Stomach (tissue), 9 donors: Measurements from ENCODE around the gene TRIO. TPM values are rescaled to one million over a fixed set of nuclear protein-coding genes. Genes with fewer than 3 reads are reported as not detected.
A peak's percentile ranks its signal among the peaks of the same experiment; 100 is the strongest.

Source experiments
- DNase-seq, 2 donors: peaks; one replicate each; pipeline versions ENCODE4 v3.0.0 to v3.0.0-alpha.2; 2013 to 2019
- H3K27ac ChIP-seq, 5 donors: fragments of 200-600 bp in 4 of 5; sonication (generic) in 4 of 5; one replicate each; pipeline ENCODE4 v1.5.1; 2013 to 2019; ENCODE audit warnings: mild to moderate bottlenecking in 1 of 5, moderate library complexity in 1 of 5
- H3K27me3 ChIP-seq, 3 donors: fragments of 200-600 bp; sonication (generic); one replicate each; pipeline ENCODE4 v1.5.1; 2017 to 2019; ENCODE audit warnings: mixed run types in 1 of 3
- H3K36me3 ChIP-seq, 4 donors: fragments of 200-600 bp; sonication (generic); 1 replicate in 3 of 4; 2 replicates in 1 of 4; pipeline ENCODE4 v1.5.1; 2016 to 2019
- H3K4me1 ChIP-seq, 4 donors: fragments of 200-600 bp; sonication (generic); one replicate each; pipeline ENCODE4 v1.5.1; 2016 to 2019
- H3K4me3 ChIP-seq, 4 donors: fragments of 200-600 bp; sonication (generic) in 3 of 4; one replicate each; pipeline ENCODE4 v1.5.1; 2016 to 2019; ENCODE audit warnings: mild to moderate bottlenecking in 1 of 4
- H3K9me3 ChIP-seq, 4 donors: fragments of 200-600 bp; sonication (generic); one replicate each; pipeline ENCODE4 v1.5.1; 2016 to 2019
- CTCF ChIP-seq, 7 experiments: fragments of 450-650 bp in 4 of 7; fragments of 200-600 bp in 3 of 7; sonication (generic) in 3 of 7; IDR thresholded peaks; one replicate each; pipeline ENCODE4 v1.5.1; 2016 to 2019; ENCODE audit warnings: antibody characterized with exemption in 7 of 7, control low read depth in 2 of 7, mild to moderate bottlenecking in 1 of 7
- EP300 ChIP-seq: sonication (generic); formaldehyde crosslinking; IDR thresholded peaks from one replicate; pipeline ENCODE4 v1.6.1; 2017; ENCODE audit warnings: antibody characterized with exemption
- POLR2A ChIP-seq, 4 donors: fragments of 450-650 bp; IDR thresholded peaks; one replicate each; pipeline ENCODE4 v1.6.1; 2016; ENCODE audit warnings: antibody characterized with exemption in 4 of 4, control low read depth in 2 of 4, mild to moderate bottlenecking in 1 of 4, moderate library complexity in 1 of 4
- POLR2AphosphoS5 ChIP-seq, 3 donors: sonication (generic); formaldehyde crosslinking; IDR thresholded peaks; one replicate each; pipeline ENCODE4 v1.6.1; 2016; ENCODE audit warnings: antibody characterized with exemption in 3 of 3
- WGBS, 5 donors: extraction: QIAGEN DNeasy Blood & Tissue Kit in 3 of 5; methylation state at CpG; one replicate each; pipeline versions ENCODE4 v1.1.5 to v1.1.7; 2013 to 2018; 5-methylcytosine and 5-hydroxymethylcytosine counted together
- intact Hi-C: fragments of 100-400 bp; cut with DNase I; formaldehyde crosslinking; loops from one replicate; pipeline ENCODE4 v1.15.1; 2023; ENCODE audit warnings: low total_unique reads
- polyA plus RNA-seq, 3 donors: library from polyadenylated mRNA; stranded (reverse); fragments of 200-250 nt; gene quantifications; one replicate each; pipeline ENCODE4 v1.2.3, GENCODE V29; 2013
- total RNA-seq, 5 donors: library from RNA; depleted of rRNA; stranded (reverse); fragments of >200 nt; gene quantifications; one replicate each; pipeline versions ENCODE4 v1.1.0 to v1.2.3, GENCODE V29; 2014 to 2016
- donor health status: healthy with polysubstance abuse.
- donor health status: Bipolar disorder and iron deficiency.
- donor health status: healthy.

The TRIO gene
- total and polyA plus RNA-seq, 8 donors: 9.9 to 558 (median 127) TPM

GRCh38 chr5:14222206-14222605, 79.1 kb downstream of the TRIO start:
- DNase-seq: no peak
- TF ChIP-seq POLR2A (IDR thresholded peaks at IDR 0.05) (no peak), POLR2AphosphoS5 (IDR thresholded peaks at IDR 0.05) (no peak), EP300 (no peak), CTCF (IDR thresholded peaks at IDR 0.05) (no peak)
- Histone ChIP-seq H3K27ac (no peak overlapping the region), H3K27me3 (no peaks in the 10 kb centered on the region), H3K9me3 (no peaks in the 10 kb centered on the region), H3K4me1 (peaks cover 28 to 68% (median 51%) of the 10 kb centered on the region in 4 donors), H3K4me3 (no peak overlapping the region), H3K36me3 (no peaks in the 10 kb centered on the region)
- 73 to 95% (median 81%) methylated on average over 3 of the region's 3 CpGs for WGBS, 5 donors
- intact Hi-C loops: no loop called here

DNA sequence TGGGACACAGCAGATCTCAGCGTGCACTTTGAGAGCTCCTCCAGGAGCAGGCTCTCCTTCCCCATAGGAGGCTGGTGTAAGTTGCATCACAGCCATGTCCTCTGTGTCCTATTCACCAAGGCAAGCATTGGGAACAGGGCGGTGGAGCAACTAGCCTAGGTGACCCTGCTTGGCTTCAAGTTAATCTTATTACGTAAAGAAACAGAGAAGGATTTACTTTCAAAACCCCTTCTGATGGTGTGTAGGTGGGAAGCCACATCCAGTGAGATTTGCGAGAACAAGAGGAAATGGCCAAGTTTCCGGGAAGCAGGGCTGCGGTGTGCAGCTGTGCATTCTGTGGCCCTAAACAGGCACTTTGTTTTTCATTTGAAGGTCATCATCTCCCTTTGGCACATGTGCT, 80.2 kb downstream of the TRIO start:
- H3K4me1 ChIP-seq: peaks cover 23 to 68% (median 52%) of the 10 kb centered on the region in 4 donors
- no peak overlapping the region for H3K4me3 ChIP-seq
- H3K9me3 ChIP-seq: no peaks in the 10 kb centered on the region
- TF ChIP-seq POLR2A (IDR thresholded peaks at IDR 0.05) (no peak), POLR2AphosphoS5 (IDR thresholded peaks at IDR 0.05) (no peak), CTCF (IDR thresholded peaks at IDR 0.05) (no peak), EP300 (no peak)
- intact Hi-C loops: no loop called here
- no peaks in the 10 kb centered on the region for H3K27me3 ChIP-seq
- 59 to 79% (median 69%) methylated on average over 6 of the region's 6 CpGs for WGBS, 5 donors
- DNase-seq: peak in 1 of 2 donors; percentile 56
- H3K27ac ChIP-seq: peak overlapping the region in 1 of 5 donors; percentile 5
- no peaks in the 10 kb centered on the region for H3K36me3 ChIP-seq

DNA sequence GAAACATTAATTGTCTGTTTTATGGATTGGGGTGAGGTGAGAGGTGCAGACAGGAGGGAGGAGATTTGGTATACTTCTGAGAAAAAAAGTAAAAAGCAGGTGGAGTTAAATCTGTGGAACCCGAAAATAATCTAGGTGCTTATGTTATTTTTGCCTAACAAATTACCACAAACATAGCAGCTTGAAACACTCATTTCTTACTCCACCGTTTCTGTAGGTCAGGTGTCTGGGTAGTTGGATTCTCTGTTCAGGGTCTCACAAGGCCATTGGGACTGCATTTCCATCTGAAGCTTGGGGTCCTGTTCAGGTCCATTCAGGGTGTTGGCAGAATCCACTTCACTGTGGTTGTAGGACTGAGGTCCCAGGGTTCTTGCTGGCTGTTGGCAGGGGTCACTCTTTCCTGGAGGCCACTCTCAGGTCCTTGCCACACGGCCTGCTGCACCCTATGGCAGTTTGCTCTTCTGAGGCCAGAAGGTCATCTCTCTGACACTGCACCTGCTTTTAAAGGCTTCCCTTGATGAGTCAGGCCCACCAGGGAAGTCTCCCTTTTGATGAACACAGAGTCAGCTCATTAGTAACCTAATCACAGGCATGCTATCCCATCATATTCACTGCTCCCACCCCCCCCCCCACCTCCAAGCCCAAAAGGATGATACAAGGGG, 82.2 kb downstream of the TRIO start:
- Histone ChIP-seq H3K36me3 (no peaks in the 10 kb centered on the region), H3K9me3 (no peaks in the 10 kb centered on the region), H3K27ac (peak overlapping the region in 1 of 5 donors; percentile 9), H3K4me3 (no peak overlapping the region), H3K27me3 (no peaks in the 10 kb centered on the region), H3K4me1 (peaks cover 8 to 65% (median 41%) of the 10 kb centered on the region in 4 donors)
- TF ChIP-seq CTCF (IDR thresholded peaks at IDR 0.05) (no peak), POLR2A (IDR thresholded peaks at IDR 0.05) (no peak), POLR2AphosphoS5 (IDR thresholded peaks at IDR 0.05) (no peak), EP300 (no peak)
- intact Hi-C loops: no loop called here
- 81 to 90% (median 87%) methylated on average over 2 to 3 of the region's 3 CpGs for WGBS, 5 donors
- DNase-seq: no peak

GRCh38 chr5:14226149-14226548, 83.0 kb downstream of the TRIO start:
- H3K4me3 ChIP-seq: no peak overlapping the region
- peaks cover 0 to 57% (median 33%) of the 10 kb centered on the region in 4 donors for H3K4me1 ChIP-seq
- H3K27me3 ChIP-seq: no peaks in the 10 kb centered on the region
- TF ChIP-seq EP300 (no peak), POLR2A (IDR thresholded peaks at IDR 0.05) (no peak), POLR2AphosphoS5 (IDR thresholded peaks at IDR 0.05) (no peak), CTCF (IDR thresholded peaks at IDR 0.05) (no peak)
- intact Hi-C loops: no loop called here
- 96 to 97% (median 96%) methylated on average over 4 of the region's 4 CpGs for WGBS, 5 donors
- H3K9me3 ChIP-seq: no peaks in the 10 kb centered on the region
- no peak for DNase-seq
- H3K36me3 ChIP-seq: no peaks in the 10 kb centered on the region
- peak overlapping the region in 1 of 5 donors; percentile 30 for H3K27ac ChIP-seq
